Left lung (tissue), 10 donors: ENCODE data around the gene FAM240A. TPM values are rescaled to one million over a fixed set of nuclear protein-coding genes. Genes with fewer than 3 reads are reported as not detected.

Experiments
- ATAC-seq: fragments of 200-7000 bp; cut with Tn5 transposase; one replicate; pipeline ENCODE4 v1.9.1; 2020; ENCODE audit warnings: moderate library complexity
- DNase-seq, 4 donors: peaks; one replicate each; pipeline ENCODE4 v3.0.0-alpha.2; 2013 to 2020
- H3K27ac ChIP-seq, 2 donors: fragments of 200-600 bp; sonication (generic) in 1 of 2; one replicate each; pipeline versions ENCODE4 v1.5.0 to v1.8.0; 2020 to 2021
- H3K27me3 ChIP-seq, 2 donors: fragments of 200-600 bp; sonication (generic) in 1 of 2; one replicate each; pipeline versions ENCODE4 v1.5.0 to v1.8.0; 2020 to 2021
- H3K36me3 ChIP-seq, 2 donors: fragments of 200-600 bp; sonication (generic) in 1 of 2; one replicate each; pipeline versions ENCODE4 v1.5.0 to v1.8.0; 2020 to 2021
- H3K4me1 ChIP-seq, 2 donors: fragments of 200-600 bp; one replicate each; pipeline ENCODE4 v1.8.0; 2021
- H3K4me3 ChIP-seq, 2 donors: fragments of 200-600 bp; sonication (generic) in 1 of 2; one replicate each; pipeline versions ENCODE4 v1.5.0 to v1.8.0; 2020 to 2021; ENCODE audit warnings: mild to moderate bottlenecking in 1 of 2
- H3K9me3 ChIP-seq, 2 donors: fragments of 200-600 bp; sonication (generic) in 1 of 2; one replicate each; pipeline versions ENCODE4 v1.5.0 to v1.8.0; 2020 to 2021
- intact Hi-C, 2 donors: fragments of 100-400 bp; cut with DNase I; formaldehyde crosslinking; loops; one replicate each; pipeline versions ENCODE4 v1.11.2 to v1.14.2; 2022
- polyA plus RNA-seq, 6 donors: library from polyadenylated mRNA; unstranded; fragments of 120-200 nt; gene quantifications; one replicate each; pipeline ENCODE4 v1.2.1, GENCODE V29; 2013; ENCODE audit not compliant: insufficient read length in 6 of 6
- total RNA-seq, 2 donors: library from RNA; stranded (reverse); fragmentation: NEBNext Ultra II Directional; extraction: Animal tissue kit (Norgen Biotek cat#: 25700); gene quantifications; one replicate each; pipeline ENCODE4 v1.2.1, GENCODE V29; 2021
- TF ChIP-seq, protein P1 (sequence below), 2 donors: fragments of 200-600 bp; sonication (generic) in 1 of 2; IDR thresholded peaks; one replicate each; pipeline versions ENCODE4 v1.5.0 to v1.8.0; 2021; ENCODE audit warnings: antibody characterized with exemption in 2 of 2
- donor health status: DM: no; HTN: yes; CAD: no.
- donor health status: DM: no; HTN: no; CAD: no.

The FAM240A gene
- total and polyA plus RNA-seq, 8 donors: not detected

DNA sequence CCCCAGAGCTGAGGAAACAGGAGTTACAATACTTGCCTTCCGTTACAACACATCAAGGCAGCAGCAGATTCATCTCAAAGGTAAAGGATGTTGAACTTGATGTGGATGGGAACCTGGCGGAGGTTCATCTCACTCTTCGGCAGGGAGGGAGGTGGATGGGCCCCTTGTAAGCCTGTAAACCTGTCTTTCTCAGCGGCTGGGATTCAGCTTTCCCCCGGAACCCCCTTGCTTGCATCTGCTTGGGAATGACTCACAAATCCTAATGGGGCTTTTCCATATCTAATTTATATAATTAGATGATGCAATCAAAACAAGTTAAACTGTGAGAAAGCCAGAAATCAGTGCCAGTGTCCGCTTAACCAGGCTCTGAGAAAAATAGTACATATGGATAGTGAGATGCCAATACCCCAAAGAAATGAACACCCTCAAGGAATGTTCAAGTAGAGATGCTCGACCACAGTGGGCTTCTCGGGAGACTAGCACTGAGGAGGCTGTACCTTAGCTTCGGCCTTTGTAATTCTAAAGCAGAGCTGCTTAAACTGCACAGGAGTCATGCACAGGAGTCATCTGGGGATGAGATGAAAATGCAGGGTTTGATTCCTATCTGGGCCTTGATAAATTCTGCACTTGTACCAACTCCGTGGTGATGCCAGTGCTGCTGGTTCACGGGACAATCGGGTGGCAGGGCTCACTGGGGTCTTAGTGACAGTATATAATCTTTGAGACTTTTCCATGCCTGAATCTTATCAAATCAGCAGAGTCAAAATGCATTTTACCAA, 2.2 kb upstream of the FAM240A start:
- ATAC-seq (no peak), DNase-seq (no peak)
- Histone ChIP-seq H3K27me3 (no peaks in the 10 kb centered on the region), H3K27ac (no peak overlapping the region), H3K9me3 (no peaks in the 10 kb centered on the region), H3K4me1 (peaks cover 0 to 5% of the 10 kb centered on the region in 2 donors), H3K4me3 (no peak overlapping the region), H3K36me3 (no peaks in the 10 kb centered on the region)
- intact Hi-C loops: no loop called here
- TF ChIP-seq, protein P1, sequence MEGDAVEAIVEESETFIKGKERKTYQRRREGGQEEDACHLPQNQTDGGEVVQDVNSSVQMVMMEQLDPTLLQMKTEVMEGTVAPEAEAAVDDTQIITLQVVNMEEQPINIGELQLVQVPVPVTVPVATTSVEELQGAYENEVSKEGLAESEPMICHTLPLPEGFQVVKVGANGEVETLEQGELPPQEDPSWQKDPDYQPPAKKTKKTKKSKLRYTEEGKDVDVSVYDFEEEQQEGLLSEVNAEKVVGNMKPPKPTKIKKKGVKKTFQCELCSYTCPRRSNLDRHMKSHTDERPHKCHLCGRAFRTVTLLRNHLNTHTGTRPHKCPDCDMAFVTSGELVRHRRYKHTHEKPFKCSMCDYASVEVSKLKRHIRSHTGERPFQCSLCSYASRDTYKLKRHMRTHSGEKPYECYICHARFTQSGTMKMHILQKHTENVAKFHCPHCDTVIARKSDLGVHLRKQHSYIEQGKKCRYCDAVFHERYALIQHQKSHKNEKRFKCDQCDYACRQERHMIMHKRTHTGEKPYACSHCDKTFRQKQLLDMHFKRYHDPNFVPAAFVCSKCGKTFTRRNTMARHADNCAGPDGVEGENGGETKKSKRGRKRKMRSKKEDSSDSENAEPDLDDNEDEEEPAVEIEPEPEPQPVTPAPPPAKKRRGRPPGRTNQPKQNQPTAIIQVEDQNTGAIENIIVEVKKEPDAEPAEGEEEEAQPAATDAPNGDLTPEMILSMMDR (IDR thresholded peaks at IDR 0.05): no peak

DNA sequence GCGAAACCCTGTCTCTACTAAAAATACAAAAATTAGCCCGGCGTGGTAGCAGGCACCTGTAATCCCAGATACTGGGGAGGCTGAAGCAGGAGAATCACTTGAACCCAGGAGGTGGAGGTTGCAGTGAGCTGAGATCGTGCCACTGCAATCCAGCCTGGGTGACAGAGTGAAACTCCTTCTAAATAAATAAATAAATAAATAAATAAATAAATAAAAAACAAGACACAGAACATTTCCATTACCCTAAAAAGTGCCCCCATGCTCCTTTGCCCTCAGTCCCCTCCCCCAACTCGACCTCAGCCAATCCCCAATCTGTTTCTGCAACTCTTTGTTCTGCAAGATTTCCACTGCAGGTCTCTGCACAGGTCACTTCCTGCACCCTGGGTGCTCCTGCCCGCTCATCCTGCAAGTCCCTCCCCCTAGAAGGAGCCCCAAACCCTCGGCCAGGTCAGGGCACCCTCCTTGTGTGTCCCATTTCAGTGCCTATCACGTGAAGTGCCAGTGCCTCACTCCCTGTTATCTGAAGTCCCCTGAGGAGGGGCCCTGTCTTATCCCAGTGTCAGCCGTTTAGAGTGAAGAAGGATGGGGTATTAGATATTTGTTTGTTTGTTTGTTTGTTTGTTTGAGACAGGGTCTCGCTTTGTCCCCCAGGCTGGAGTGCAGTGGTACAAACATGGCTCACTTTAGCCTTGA, 1.1 kb downstream of the FAM240A start:
- peaks cover 0 to 6% of the 10 kb centered on the region in 2 donors for H3K27me3 ChIP-seq
- no peak overlapping the region for H3K27ac ChIP-seq
- intact Hi-C loops: no loop called here
- H3K4me3 ChIP-seq: no peak overlapping the region
- TF ChIP-seq, protein P1 (IDR thresholded peaks at IDR 0.05): no peak
- peaks cover 0 to 5% of the 10 kb centered on the region in 2 donors for H3K4me1 ChIP-seq
- no peaks in the 10 kb centered on the region for H3K36me3 ChIP-seq
- ATAC-seq (no peak), DNase-seq (no peak)
- H3K9me3 ChIP-seq: no peaks in the 10 kb centered on the region

DNA sequence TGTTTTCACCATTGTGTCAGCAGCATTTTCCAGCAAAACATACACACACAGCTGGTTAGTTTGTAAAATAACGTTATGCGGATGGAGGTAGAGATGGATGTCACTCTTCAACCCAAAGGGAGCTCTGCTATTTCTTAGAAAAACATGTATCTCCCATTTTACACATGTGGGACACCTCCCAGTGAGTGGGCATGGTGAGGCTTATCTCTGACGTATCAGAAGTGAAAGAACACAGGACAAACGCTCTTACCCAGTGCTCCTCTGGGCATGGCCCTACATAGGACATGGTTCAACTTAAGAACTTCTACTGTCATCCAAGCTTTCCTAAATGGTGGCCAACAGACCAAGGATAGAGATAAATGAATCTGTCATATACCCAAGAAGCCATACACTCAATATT, 2.1 kb downstream of the FAM240A start:
- TF ChIP-seq, protein P1 (IDR thresholded peaks at IDR 0.05): no peak

DNA sequence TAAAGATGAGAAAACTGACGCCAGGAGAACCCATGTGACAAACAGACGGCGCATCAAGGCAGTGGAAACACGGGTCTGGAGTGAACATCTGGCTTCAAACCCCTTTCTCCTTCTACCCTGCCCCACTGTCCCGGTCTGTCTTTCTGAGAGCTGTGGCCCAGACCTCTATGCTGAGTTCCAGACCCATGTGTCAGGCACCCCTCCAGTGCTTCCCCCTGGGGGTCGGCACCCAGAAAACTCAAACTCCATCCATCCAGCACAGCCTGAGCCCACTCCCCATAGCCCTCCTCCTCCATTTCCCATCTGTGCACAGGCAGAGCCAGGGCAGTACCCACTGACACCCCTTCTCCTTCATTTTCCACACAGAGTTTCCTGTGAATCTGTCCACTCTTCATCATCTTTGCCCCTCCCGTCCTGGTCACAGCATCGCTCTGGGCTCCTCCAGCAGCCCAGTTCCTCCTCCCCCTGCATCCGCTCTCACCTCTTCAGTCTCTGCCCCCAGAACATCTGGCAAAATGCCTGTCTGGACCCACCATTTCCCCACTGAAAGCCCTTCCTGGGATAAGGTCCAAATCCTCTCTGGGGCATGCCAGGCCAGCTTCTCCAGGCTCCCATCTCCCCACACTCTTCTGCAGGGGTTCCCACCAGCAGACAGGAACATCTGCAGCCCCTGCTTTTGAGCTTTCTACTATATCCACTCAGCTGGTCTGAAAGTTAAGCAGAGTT, 2.9 kb downstream of the FAM240A start:
- TF ChIP-seq, protein P1 (IDR thresholded peaks at IDR 0.05): no peak
- no peaks in the 10 kb centered on the region for H3K9me3 ChIP-seq

More for the DNA sequence above, 2.1 kb downstream of the FAM240A start:
- DNase-seq (no peak), ATAC-seq (no peak)
- Histone ChIP-seq H3K4me1 (peaks cover 0 to 2% of the 10 kb centered on the region in 2 donors), H3K27ac (no peak overlapping the region), H3K27me3 (peaks cover 0 to 6% of the 10 kb centered on the region in 2 donors), H3K36me3 (no peaks in the 10 kb centered on the region), H3K4me3 (no peak overlapping the region), H3K9me3 (no peaks in the 10 kb centered on the region)
- intact Hi-C loops: no loop called here

DNA sequence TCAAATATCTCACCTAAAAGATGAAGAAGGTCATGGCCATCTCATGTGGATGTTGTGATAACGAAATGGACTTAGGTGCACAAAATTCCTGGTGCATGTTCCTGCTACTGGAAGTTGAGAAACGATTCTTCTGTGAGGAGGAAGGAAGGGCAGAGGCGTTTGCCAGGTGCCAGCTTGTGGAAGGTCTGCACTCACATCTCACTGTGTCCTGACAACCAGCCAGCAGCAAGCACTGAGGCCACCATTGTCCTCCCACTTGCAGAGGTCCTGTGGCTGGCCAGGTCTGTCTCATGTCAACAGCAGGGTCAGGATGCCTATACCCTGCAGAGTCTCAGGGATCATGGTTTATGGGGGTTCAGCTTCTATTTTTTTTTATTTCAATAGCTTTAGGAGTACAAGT, 3.7 kb downstream of the FAM240A start:
- ATAC-seq: no peak
- intact Hi-C loops: no loop called here
- no peak overlapping the region for H3K27ac ChIP-seq

More for the DNA sequence above, 2.9 kb downstream of the FAM240A start:
- DNase-seq: peak in 1 of 4 donors; percentile 20
- no peak overlapping the region for H3K27ac ChIP-seq
- H3K36me3 ChIP-seq: no peaks in the 10 kb centered on the region
- no peaks in the 10 kb centered on the region for H3K4me1 ChIP-seq
- intact Hi-C loops: no loop called here
- peaks cover 0 to 6% of the 10 kb centered on the region in 2 donors for H3K27me3 ChIP-seq
- H3K4me3 ChIP-seq: no peak overlapping the region
- no peak for ATAC-seq

More for the DNA sequence above, 3.7 kb downstream of the FAM240A start:
- no peak overlapping the region for H3K4me3 ChIP-seq
- H3K27me3 ChIP-seq: peaks cover 0 to 6% of the 10 kb centered on the region in 2 donors
- H3K36me3 ChIP-seq: no peaks in the 10 kb centered on the region
- TF ChIP-seq, protein P1 (IDR thresholded peaks at IDR 0.05): no peak
- no peaks in the 10 kb centered on the region for H3K9me3 ChIP-seq
- H3K4me1 ChIP-seq: no peaks in the 10 kb centered on the region
- DNase-seq: no peak
